GM12878 (cell line): ENCODE data around the gene CCIN. TPM values are rescaled to one million over a fixed set of nuclear protein-coding genes. Genes with fewer than 3 reads are reported as not detected.

Experiments
- ATAC-seq: fragments of 200-7000 bp; cut with Tn5 transposase; 3 replicates; pipeline ENCODE4 v1.9.1; 2020; ENCODE audit warnings: mild to moderate bottlenecking, moderate library complexity
- BruUV-seq: library from RNA; stranded (reverse); fragments of 400-500 nt; replicated peaks from 2 replicates; lab custom pipeline; 2021; lab: Mats Ljungman, UMichigan
- CTCF ChIA-PET: fragments of 300-600 bp; sonication (Branson Sonifier 250); formaldehyde crosslinking; extraction: SDS; loops from one replicate; lab custom pipeline; 2021; ENCODE audit warnings: inconsistent platforms; lab: Yijun Ruan, JAX
- POLR2A ChIA-PET: fragments of 350-600 bp; formaldehyde crosslinking; extraction: SDS; loops from one replicate; lab custom pipeline; 2021; ENCODE audit warnings: inconsistent platforms; lab: Charles Lee
- RAD21 ChIA-PET: fragments of 300-600 bp; sonication (Branson Sonifier 250); formaldehyde crosslinking; loops from one replicate; lab custom pipeline; 2023; ENCODE audit warnings: antibody characterized with exemption; ENCODE audit not compliant: unreplicated experiment; lab: Charles Lee
- SMC1A ChIA-PET: fragments of 300-600 bp; sonication (Branson Sonifier 250); formaldehyde crosslinking; loops from one replicate; lab custom pipeline; 2023; ENCODE audit not compliant: unreplicated experiment, uncharacterized antibody; lab: Charles Lee
- DNase-seq: peaks from one replicate; pipeline ENCODE4 v3.0.0-alpha.2; 2011; ENCODE audit warnings: low read depth, low spot score
- FAIRE-seq: peaks from 3 replicates; lab custom pipeline; 2011; peaks lifted over from hg19 to GRCh38; lab: Jason Lieb, UNC
- H2AFZ ChIP-seq: 2 replicates; pipeline ENCODE4 v1.6.0; 2011; ENCODE audit warnings: low read depth, low read length, control low read depth; ENCODE audit not compliant: control insufficient read depth
- H3K27ac ChIP-seq: 2 replicates; pipeline ENCODE4 v1.5.1; 2011; ENCODE audit warnings: control low read depth; ENCODE audit not compliant: control insufficient read depth, insufficient read depth
- H3K27me3 ChIP-seq, 2 experiments: replicated peaks in 1 of 2; 2 replicates each; pipeline versions ENCODE4 v1.6.0 to v1.6.1; 2011; ENCODE audit warnings: low read length in 1 of 2; ENCODE audit not compliant: control insufficient read depth in 2 of 2, insufficient read depth in 2 of 2
- H3K36me3 ChIP-seq, 2 experiments: 2 replicates each; pipeline ENCODE4 v1.5.1; 2011; ENCODE audit warnings: low read length in 1 of 2; ENCODE audit not compliant: control insufficient read depth in 2 of 2, insufficient read depth in 2 of 2
- H3K4me1 ChIP-seq: 2 replicates; pipeline ENCODE4 v1.6.1; 2011; ENCODE audit warnings: mild to moderate bottlenecking, low read length, moderate library complexity, mixed read lengths; ENCODE audit not compliant: control insufficient read depth, insufficient read depth
- H3K4me2 ChIP-seq: 2 replicates; pipeline ENCODE4 v1.6.0; 2011; ENCODE audit warnings: control low read depth; ENCODE audit not compliant: control insufficient read depth, insufficient read depth
- H3K4me3 ChIP-seq: fragments of 200-600 bp; sonication (generic); 2 replicates; pipeline ENCODE4 v1.5.1; 2016
- H3K79me2 ChIP-seq: 2 replicates; pipeline ENCODE4 v1.6.0; 2011; ENCODE audit warnings: low read length; ENCODE audit not compliant: control insufficient read depth, insufficient read depth
- H3K9ac ChIP-seq: 2 replicates; pipeline ENCODE4 v1.8.0; 2011; ENCODE audit warnings: low read length, control low read depth, mixed read lengths; ENCODE audit not compliant: control insufficient read depth, insufficient read depth
- H3K9me3 ChIP-seq: replicated peaks from 3 replicates; pipeline ENCODE4 v1.5.1; 2011; ENCODE audit warnings: mild to moderate bottlenecking, low read length; ENCODE audit not compliant: control insufficient read depth, insufficient read depth
- H4K20me1 ChIP-seq: 2 replicates; pipeline ENCODE4 v1.6.0; 2011; ENCODE audit not compliant: control insufficient read depth, insufficient read depth
- BACH1 ChIP-seq: fragments of 450-650 bp; IDR thresholded peaks from 2 replicates; pipeline ENCODE4 v1.6.1; 2017; ENCODE audit warnings: mild to moderate bottlenecking, borderline replicate concordance
- BCLAF1 ChIP-seq: fragments of 450-650 bp; IDR thresholded peaks from 2 replicates; pipeline ENCODE4 v1.6.1; 2017; ENCODE audit warnings: antibody characterized with exemption, mild to moderate bottlenecking, moderate library complexity
- CEBPZ ChIP-seq: fragments of 150-350 bp; IDR thresholded peaks from 2 replicates; pipeline ENCODE4 v1.6.1; 2016; ENCODE audit warnings: low read depth, low read length
- CUX1 ChIP-seq: IDR thresholded peaks from 2 replicates; pipeline ENCODE4 v1.6.1; 2012; ENCODE audit warnings: improper control_type of control experiment, low read depth, low read length; ENCODE audit not compliant: insufficient replicate concordance
- HDAC2 ChIP-seq: fragments of 200-600 bp; sonication (generic); IDR thresholded peaks from 2 replicates; pipeline ENCODE4 v1.6.1; 2017
- IKZF2 ChIP-seq, 2 experiments: fragments of 450-650 bp; IDR thresholded peaks; 2 replicates each; pipeline ENCODE4 v1.6.1; 2017; ENCODE audit warnings: mild to moderate bottlenecking in 2 of 2, moderate library complexity in 2 of 2
- MEF2A ChIP-seq: IDR thresholded peaks from 2 replicates; pipeline ENCODE4 v1.6.1; 2011; ENCODE audit warnings: low read depth, mild to moderate bottlenecking, low read length, moderate library complexity; ENCODE audit not compliant: insufficient read depth
- MTA3 ChIP-seq: IDR thresholded peaks from 2 replicates; pipeline ENCODE4 v1.6.1; 2012; ENCODE audit warnings: low read length, inconsistent platforms, borderline replicate concordance
- PAX8 ChIP-seq: fragments of 450-650 bp; IDR thresholded peaks from 2 replicates; pipeline ENCODE4 v1.6.1; 2017; ENCODE audit warnings: mild to moderate bottlenecking, moderate library complexity
- SRF ChIP-seq, 2 experiments: IDR thresholded peaks; 2 replicates each; pipeline ENCODE4 v1.6.1; 2011; ENCODE audit warnings: low read depth in 2 of 2, low read length in 2 of 2, mild to moderate bottlenecking in 1 of 2, moderate library complexity in 1 of 2
- STAT3 ChIP-seq: IDR thresholded peaks from 2 replicates; pipeline ENCODE4 v1.6.1; 2011; ENCODE audit warnings: low read depth, low read length, improper control_type of control experiment
- WGBS: methylation state at CpG from one replicate; pipeline ENCODE4 v1.1.6; 2016; ENCODE audit warnings: low lambda C conversion rate; ENCODE audit not compliant: insufficient replicate concordance, insufficient coverage; ENCODE audit errors: missing lambda C conversion rate; 5-methylcytosine and 5-hydroxymethylcytosine counted together
- in situ Hi-C: fragments of 300-500 bp; cut with MboI; formaldehyde crosslinking; loops from 9 replicates; pipeline ENCODE4 v1.14.3; 2018; ENCODE audit warnings: mixed read lengths
- intact Hi-C: fragments of 100-400 bp; cut with micrococcal nuclease; formaldehyde crosslinking; loops from one replicate; pipeline ENCODE4 v1.14.2; 2022; ENCODE audit not compliant: unreplicated experiment
- polyA plus RNA-seq, 11 experiments: library from polyadenylated mRNA; depleted of rRNA in 4 of 11; unstranded in 6 of 11; stranded (reverse) in 5 of 11; fragments of >200 nt; fragmentation: Nextera tagmentation in 4 of 11; fragmentation: Illumina TruSeq in 1 of 11; extraction: Ambion mirVana in 4 of 11; extraction: Trizol in 1 of 11; gene quantifications; 1 replicate in 1 of 11; 2 replicates in 10 of 11; pipeline versions ENCODE4 v1.2.1 to v1.2.3, GENCODE V29; 2011 to 2016; ENCODE audit warnings: inconsistent platforms in 2 of 11, missing spikeins in 2 of 11, low read depth in 1 of 11
- total RNA-seq, 4 experiments: library from RNA; depleted of rRNA in 3 of 4; stranded (reverse); fragments of >200 nt in 3 of 4; fragmentation: Illumina TruSeq in 1 of 4; extraction: Trizol in 1 of 4; gene quantifications; 2 replicates each; pipeline versions ENCODE4 v1.2.1 to v1.2.3, GENCODE V29; 2013 to 2021

The CCIN gene
- total and polyA plus RNA-seq, 10 of the 15 experiments (the other 5 are each of a cell fraction or from before 2014, with no cell fraction given): not detected

GRCh38 chr9:36189976-36190375 lies 20.8 kb downstream of the CCIN start:
- in situ Hi-C loops: no loop called here
- DNase-seq (no peak), ATAC-seq (no peak), FAIRE-seq (no peak)
- TSS peak; percentile 97 for BruUV-seq
- Histone ChIP-seq H3K4me3 (peak overlapping the region; percentile 86), H3K27ac (peak overlapping the region; percentile 88), H3K9me3 (no peaks in the 10 kb centered on the region), H4K20me1 (peaks cover 8% of the 10 kb centered on the region; the same call in 1 of the 2 replicates), H3K9ac (peak overlapping the region; percentile 96), H3K79me2 (peaks cover 42% of the 10 kb centered on the region), H2AFZ (peak overlapping the region; percentile 99), H3K36me3 (peaks cover 0 to 11% of the 10 kb centered on the region in 2 experiments; a peak in 2 of 4 replicates), H3K27me3 (no peaks in the 10 kb centered on the region), H3K4me2 (peak overlapping the region; percentile 85), H3K4me1 (peaks cover 13% of the 10 kb centered on the region)
- no peak for TF ChIP-seq SRF (IDR thresholded peaks at IDR 0.05; ENCODE audit: low read depth in 2 of 2, low read length in 2 of 2)
- no peak for TF ChIP-seq HDAC2
- no peak for TF ChIP-seq STAT3
- TF ChIP-seq CEBPZ: no peak
- TF ChIP-seq IKZF2 (IDR thresholded peaks at IDR 0.05): peak in 1 of 2 experiments; percentile 31; a peak in 2 of 4 replicates
- no peak for TF ChIP-seq BCLAF1
- TF ChIP-seq MTA3: no peak
- no peak for TF ChIP-seq MEF2A
- 0 out of 2 replicates have a peak, but pooled peaks have one; percentile 20 for TF ChIP-seq BACH1
- no peak for TF ChIP-seq CUX1
- TF ChIP-seq PAX8: 0 out of 2 replicates have a peak, but pooled peaks have one; percentile 47
- ChIA-PET SMC1A (interaction anchor here (0.6 to 3.1 kb wide), 8 partner anchors 23 to 539 kb away, joined by 3 to 17 read pairs (median 4); partner anchors contain the start of gene GNE), CTCF (interaction anchor here (0.5 to 3.8 kb wide), 30 partner anchors 9 to 378 kb away, joined by 3 to 40 read pairs (median 4); partner anchors contain the start of genes CCIN and SPAG8), RAD21 (interaction anchor here (0.9 to 2.9 kb wide), 12 partner anchors 18 to 213 kb away, joined by 3 to 21 read pairs (median 4); partner anchors contain the start of genes GNE and RNF38), POLR2A (interaction anchor here (0.5 to 1.6 kb wide), 5 partner anchors 13 to 393 kb away, joined by 4 to 8 read pairs (median 4); partner anchors contain the start of gene GNE)
- WGBS: 8% methylated on average over 9 of the region's 9 CpGs
- intact Hi-C loops: loop anchor here (1.0 to 5.0 kb wide), 3 partner anchors 67 to 137 kb away; partner anchors contain the start of gene GNE
